Measurements from ENCODE around the gene PLOD1. TPM values are rescaled to one million over a fixed set of nuclear protein-coding genes. Genes with fewer than 3 reads are reported as not detected.

Gene PLOD1
- total RNA-seq, 1 donor from 2014 or later: 80.7 TPM

DNA sequence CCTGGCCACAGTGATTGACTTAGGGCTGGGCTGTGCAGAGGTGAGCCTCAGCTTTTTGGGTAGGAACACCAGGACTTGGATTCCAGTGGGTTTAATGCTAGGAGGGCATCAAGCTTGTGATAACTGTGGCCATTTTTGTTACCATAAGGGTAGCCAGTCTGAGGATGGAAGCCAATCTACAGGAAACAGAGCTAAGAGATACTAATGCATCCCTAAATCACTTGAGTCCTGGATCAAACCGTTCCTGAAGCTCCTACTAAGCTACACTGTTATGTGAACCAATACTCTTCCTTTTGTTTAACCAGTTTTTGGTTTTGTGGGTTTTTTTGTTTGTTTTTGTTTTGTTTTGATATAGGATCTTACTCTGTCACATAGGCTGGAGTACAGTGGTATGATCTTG is 20.5 kb upstream of the PLOD1 start:
- Mint-ChIP-seq H3K36me3 (ENCODE audit: insufficient read depth) (no peaks in the 10 kb centered on the region), H3K4me3 (ENCODE audit: low read depth) (no peak overlapping the region), H3K27me3 (no peaks in the 10 kb centered on the region), H3K27ac (no peak overlapping the region), H3K4me1 (ENCODE audit: low read depth) (peaks cover 3% of the 10 kb centered on the region), H3K9me3 (ENCODE audit: low read depth) (no peaks in the 10 kb centered on the region)
- DNase-seq (ENCODE audit: low spot score, unreplicated experiment): no peak
- TF ChIP-seq, protein P1, sequence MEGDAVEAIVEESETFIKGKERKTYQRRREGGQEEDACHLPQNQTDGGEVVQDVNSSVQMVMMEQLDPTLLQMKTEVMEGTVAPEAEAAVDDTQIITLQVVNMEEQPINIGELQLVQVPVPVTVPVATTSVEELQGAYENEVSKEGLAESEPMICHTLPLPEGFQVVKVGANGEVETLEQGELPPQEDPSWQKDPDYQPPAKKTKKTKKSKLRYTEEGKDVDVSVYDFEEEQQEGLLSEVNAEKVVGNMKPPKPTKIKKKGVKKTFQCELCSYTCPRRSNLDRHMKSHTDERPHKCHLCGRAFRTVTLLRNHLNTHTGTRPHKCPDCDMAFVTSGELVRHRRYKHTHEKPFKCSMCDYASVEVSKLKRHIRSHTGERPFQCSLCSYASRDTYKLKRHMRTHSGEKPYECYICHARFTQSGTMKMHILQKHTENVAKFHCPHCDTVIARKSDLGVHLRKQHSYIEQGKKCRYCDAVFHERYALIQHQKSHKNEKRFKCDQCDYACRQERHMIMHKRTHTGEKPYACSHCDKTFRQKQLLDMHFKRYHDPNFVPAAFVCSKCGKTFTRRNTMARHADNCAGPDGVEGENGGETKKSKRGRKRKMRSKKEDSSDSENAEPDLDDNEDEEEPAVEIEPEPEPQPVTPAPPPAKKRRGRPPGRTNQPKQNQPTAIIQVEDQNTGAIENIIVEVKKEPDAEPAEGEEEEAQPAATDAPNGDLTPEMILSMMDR (IDR thresholded peaks at IDR 0.05; ENCODE audit: unreplicated experiment): no peak

- Mint-ChIP-seq H3K36me3 (ENCODE audit: insufficient read depth) (peaks cover 6% of the 10 kb centered on the region), H3K4me3 (ENCODE audit: low read depth) (no peak overlapping the region), H3K27me3 (no peaks in the 10 kb centered on the region), H3K4me1 (ENCODE audit: low read depth) (peaks cover 3% of the 10 kb centered on the region), H3K9me3 (ENCODE audit: low read depth) (no peaks in the 10 kb centered on the region), H3K27ac (peak overlapping the region; percentile 24)
- TF ChIP-seq, protein P1 (IDR thresholded peaks at IDR 0.05; ENCODE audit: unreplicated experiment): no peak
- DNase-seq (ENCODE audit: low spot score, unreplicated experiment): no peak
These were observed 15.6 kb upstream of the PLOD1 start for GRCh38 chr1:11918799-11919519.

- H3K27ac Mint-ChIP-seq: no peak overlapping the region
- TF ChIP-seq, protein P1 (IDR thresholded peaks at IDR 0.05; ENCODE audit: unreplicated experiment): no peak
- peaks cover 8% of the 10 kb centered on the region for H3K4me1 Mint-ChIP-seq (ENCODE audit: low read depth)
- H3K4me3 Mint-ChIP-seq (ENCODE audit: low read depth): no peak overlapping the region
- no peaks in the 10 kb centered on the region for H3K27me3 Mint-ChIP-seq
- H3K36me3 Mint-ChIP-seq (ENCODE audit: insufficient read depth): peaks cover 6% of the 10 kb centered on the region
- no peak for DNase-seq (ENCODE audit: low spot score, unreplicated experiment)
- no peaks in the 10 kb centered on the region for H3K9me3 Mint-ChIP-seq (ENCODE audit: low read depth)
These were observed 14.9 kb upstream of the PLOD1 start for GRCh38 chr1:11919621-11920020.

GRCh38 chr1:11920239-11920903 is 14.1 kb upstream of the PLOD1 start:
- DNase-seq (ENCODE audit: low spot score, unreplicated experiment): no peak
- Mint-ChIP-seq H3K9me3 (ENCODE audit: low read depth) (no peaks in the 10 kb centered on the region), H3K4me1 (ENCODE audit: low read depth) (peaks cover 13% of the 10 kb centered on the region), H3K4me3 (ENCODE audit: low read depth) (no peak overlapping the region), H3K27ac (peak overlapping the region; percentile 14), H3K27me3 (no peaks in the 10 kb centered on the region), H3K36me3 (ENCODE audit: insufficient read depth) (peaks cover 8% of the 10 kb centered on the region)
- TF ChIP-seq, protein P1 (IDR thresholded peaks at IDR 0.05; ENCODE audit: unreplicated experiment): no peak

DNA sequence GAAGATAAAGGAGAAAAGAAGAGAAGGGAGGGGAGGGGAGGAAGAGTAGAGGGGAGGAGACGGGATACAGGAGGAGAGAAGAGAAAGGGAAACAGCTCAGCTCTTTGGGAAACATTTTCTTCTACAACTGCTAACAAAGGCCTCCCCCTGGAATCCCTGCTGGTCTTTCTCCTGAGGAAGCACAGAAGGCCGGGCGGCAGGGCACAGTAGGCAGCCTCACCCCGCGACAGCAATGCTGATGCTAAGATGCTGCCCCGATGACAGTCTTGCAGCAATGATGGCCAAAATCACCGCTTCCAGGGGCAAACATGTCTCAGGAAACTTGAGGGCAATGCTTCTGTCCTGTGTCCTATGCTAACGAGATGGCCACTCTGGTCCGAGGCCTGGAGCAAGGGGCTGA is 13.5 kb upstream of the PLOD1 start:
- Mint-ChIP-seq H3K27ac (no peak overlapping the region), H3K4me1 (ENCODE audit: low read depth) (peaks cover 13% of the 10 kb centered on the region), H3K4me3 (ENCODE audit: low read depth) (no peak overlapping the region), H3K9me3 (ENCODE audit: low read depth) (no peaks in the 10 kb centered on the region), H3K27me3 (no peaks in the 10 kb centered on the region), H3K36me3 (ENCODE audit: insufficient read depth) (peaks cover 8% of the 10 kb centered on the region)
- TF ChIP-seq, protein P1 (IDR thresholded peaks at IDR 0.05; ENCODE audit: unreplicated experiment): no peak
- no peak for DNase-seq (ENCODE audit: low spot score, unreplicated experiment)
